CD8-positive, alpha-beta memory T cell (primary cell): ENCODE results near the gene SDCCAG8. TPM values are rescaled to one million over a fixed set of nuclear protein-coding genes. Genes with fewer than 3 reads are reported as not detected.
"Not testable (repeated sequence)": the region's sequence is repeated elsewhere in the genome, so short reads cannot be mapped to it uniquely, and the experiment has no call there.

Experiments used
- CTCF ChIA-PET: fragments of 350-600 bp; sonication (Branson Sonifier 250); formaldehyde crosslinking; loops from one replicate; lab custom pipeline; 2021; ENCODE audit warnings: antibody characterized with exemption; lab: Charles Lee
- POLR2A ChIA-PET: fragments of 350-600 bp; sonication (Branson Sonifier 250); formaldehyde crosslinking; loops from one replicate; lab custom pipeline; 2021; ENCODE audit warnings: antibody characterized with exemption; lab: Charles Lee
- DNase-seq, 5 donors: peaks; one replicate each; pipeline versions ENCODE4 v3.0.0 to v3.0.0-alpha.2; 2020 to 2022; ENCODE audit warnings: mixed read lengths in 1 of 5
- H3K27ac ChIP-seq: one replicate; pipeline ENCODE4 v1.7.0; 2013; ENCODE audit warnings: low read depth, mild to moderate bottlenecking, low read length, moderate library complexity
- H3K27me3 ChIP-seq: 2 replicates; pipeline ENCODE4 v1.7.0; 2013; ENCODE audit warnings: low read length, mild to moderate bottlenecking; ENCODE audit not compliant: insufficient read depth, poor library complexity, severe bottlenecking
- H3K36me3 ChIP-seq: 2 replicates; pipeline ENCODE4 v1.7.0; 2013; ENCODE audit warnings: mild to moderate bottlenecking, low read length, moderate library complexity; ENCODE audit not compliant: insufficient read depth
- H3K4me1 ChIP-seq: 2 replicates; pipeline ENCODE4 v1.7.0; 2013; ENCODE audit warnings: mild to moderate bottlenecking, low read length, moderate library complexity; ENCODE audit not compliant: insufficient read depth
- H3K4me3 ChIP-seq: 2 replicates; pipeline ENCODE4 v1.7.0; 2013; ENCODE audit warnings: mild to moderate bottlenecking, low read length
- H3K9me3 ChIP-seq: 2 replicates; pipeline ENCODE4 v1.7.0; 2013; ENCODE audit warnings: mild to moderate bottlenecking, low read length
- H3K27ac Mint-ChIP-seq, 8 donors: one replicate each; pipeline ENCODE4 v1.8.0; 2020 to 2021; ENCODE audit warnings: mixed read lengths in 8 of 8, mild to moderate bottlenecking in 6 of 8, inconsistent platforms in 3 of 8, moderate library complexity in 3 of 8
- H3K27me3 Mint-ChIP-seq, 2 donors: one replicate each; pipeline ENCODE4 v1.8.0; 2020 to 2021; ENCODE audit warnings: mixed read lengths in 2 of 2, mild to moderate bottlenecking in 1 of 2, moderate library complexity in 1 of 2
- H3K36me3 Mint-ChIP-seq, 3 donors: one replicate each; pipeline ENCODE4 v1.8.0; 2020 to 2021; ENCODE audit warnings: mixed read lengths in 3 of 3, inconsistent platforms in 1 of 3, mild to moderate bottlenecking in 1 of 3
- H3K4me1 Mint-ChIP-seq, 3 donors: one replicate each; pipeline ENCODE4 v1.8.0; 2020 to 2021; ENCODE audit warnings: mixed read lengths in 3 of 3, inconsistent platforms in 1 of 3, mild to moderate bottlenecking in 1 of 3
- H3K4me3 Mint-ChIP-seq, 7 donors: one replicate each; pipeline ENCODE4 v1.8.0; 2020 to 2021; ENCODE audit warnings: mixed read lengths in 7 of 7, mild to moderate bottlenecking in 6 of 7, moderate library complexity in 4 of 7, inconsistent platforms in 2 of 7
- H3K9me3 Mint-ChIP-seq, 5 donors: one replicate each; pipeline ENCODE4 v1.8.0; 2020 to 2022; ENCODE audit warnings: mixed read lengths in 5 of 5, mild to moderate bottlenecking in 3 of 5, moderate library complexity in 2 of 5, inconsistent platforms in 1 of 5
- polyA plus RNA-seq: library from polyadenylated mRNA; unstranded; fragments of 300-500 nt; fragmentation: Illumina TruSeq; gene quantifications from one replicate; pipeline ENCODE4 v1.2.3, GENCODE V29; 2021
- total RNA-seq, 2 experiments: library from RNA; stranded (reverse); gene quantifications; one replicate each; pipeline ENCODE4 v1.2.3, GENCODE V29; 2021

Gene SDCCAG8
- total and polyA plus RNA-seq, 3 experiments from 2014 or later, result 17.8 to 22.3 (median 18.3) TPM

DNA sequence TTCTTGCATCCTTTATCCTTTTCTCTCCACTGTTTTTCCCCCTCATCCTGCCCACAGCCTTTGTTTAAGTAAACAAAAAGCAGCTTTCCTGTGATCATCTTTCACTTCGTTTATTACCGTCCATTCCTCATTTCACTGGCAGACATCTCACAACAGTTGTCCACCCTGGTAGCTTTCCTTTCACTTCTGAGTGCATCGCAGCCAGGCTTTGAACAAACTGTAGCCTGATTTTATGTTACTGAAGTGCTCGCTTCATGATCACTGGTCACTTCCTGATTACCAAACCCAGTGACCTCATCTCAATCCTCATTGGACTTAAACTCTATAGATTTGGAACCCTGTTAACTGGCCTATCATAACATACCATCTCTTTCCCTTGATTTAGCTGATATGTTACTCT is 67.7 kb downstream of the SDCCAG8 start:
- Mint-ChIP-seq H3K4me3 (no peak overlapping the region), H3K4me1 (no peaks in the 10 kb centered on the region), H3K27me3 (no peaks in the 10 kb centered on the region), H3K27ac (peak overlapping the region in 1 of 8 donors; percentile 90), H3K36me3 (peaks cover 0 to 9% (median 6%) of the 10 kb centered on the region in 3 donors), H3K9me3 (no peaks in the 10 kb centered on the region)
- CTCF ChIA-PET, result no interaction called here
- Histone ChIP-seq H3K4me1 (no peaks in the 10 kb centered on the region), H3K4me3 (no peak overlapping the region), H3K27me3 (no peaks in the 10 kb centered on the region), H3K27ac (no peak overlapping the region), H3K36me3 (no peaks in the 10 kb centered on the region), H3K9me3 (no peaks in the 10 kb centered on the region)
- no peak for DNase-seq
- POLR2A ChIA-PET, result no interaction called here

DNA sequence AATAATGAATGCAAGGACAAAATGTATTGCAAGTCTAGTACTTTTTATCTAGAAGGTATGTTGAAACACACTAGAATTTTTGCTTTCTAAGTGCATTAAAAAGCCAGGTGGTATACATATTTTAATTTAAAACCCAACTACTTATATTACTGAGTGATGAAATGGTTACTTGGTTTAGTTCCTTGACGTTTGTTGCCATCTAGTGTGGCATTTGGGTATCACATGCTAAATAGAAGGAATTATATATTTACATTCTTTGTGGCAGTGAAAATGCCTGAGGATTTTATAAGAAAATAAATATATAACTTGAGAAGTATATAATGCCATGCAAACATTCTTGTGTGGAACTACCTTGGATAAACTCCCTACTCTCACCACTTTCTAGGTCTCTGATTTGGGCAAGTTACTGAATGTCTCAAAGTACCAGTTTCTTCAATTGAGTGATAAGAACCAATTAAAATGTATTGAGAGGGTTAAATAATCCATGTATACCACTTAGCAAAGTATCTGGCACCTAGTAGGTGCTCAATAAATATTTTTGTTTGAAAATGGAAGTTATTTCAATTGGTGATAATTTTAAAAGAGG is 69.6 kb downstream of the SDCCAG8 start:
- ChIA-PET POLR2A (no interaction called here), CTCF (no interaction called here)
- Mint-ChIP-seq H3K9me3 (no peaks in the 10 kb centered on the region), H3K36me3 (peaks cover 0 to 3% (median 2%) of the 10 kb centered on the region in 3 donors), H3K27me3 (no peaks in the 10 kb centered on the region), H3K4me3 (no peak overlapping the region), H3K27ac (no peak overlapping the region), H3K4me1 (no peaks in the 10 kb centered on the region)
- no peaks in the 10 kb centered on the region for H3K4me1 ChIP-seq
- no peak overlapping the region for H3K27ac ChIP-seq
- H3K36me3 ChIP-seq, result no peaks in the 10 kb centered on the region
- H3K4me3 ChIP-seq, result no peak overlapping the region
- no peaks in the 10 kb centered on the region for H3K27me3 ChIP-seq
- H3K9me3 ChIP-seq, result no peaks in the 10 kb centered on the region
- peak in 2 of 5 donors; percentile 28 to 29 for DNase-seq

DNA sequence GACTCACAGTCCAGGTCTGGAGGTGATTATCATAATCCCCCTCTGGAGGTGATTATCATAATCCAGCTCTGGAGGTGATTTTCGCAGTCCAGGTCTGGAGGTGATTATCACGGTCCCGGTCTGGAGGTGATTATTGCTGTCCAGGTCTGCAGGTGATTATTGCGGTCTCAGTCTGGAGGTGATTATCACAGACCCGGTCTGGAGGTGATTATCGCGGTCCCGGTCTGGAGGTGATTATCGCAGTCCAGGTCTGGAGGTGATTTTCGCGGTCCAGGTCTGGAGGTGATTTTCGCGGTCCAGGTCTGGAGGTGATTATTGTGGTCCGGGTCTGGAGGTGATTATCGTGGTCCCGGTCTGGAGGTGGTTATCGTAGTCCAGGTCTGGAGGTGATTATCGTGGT is 76.6 kb downstream of the SDCCAG8 start:
- Mint-ChIP-seq H3K9me3 (no peaks in the 10 kb centered on the region), H3K27me3 (no peaks in the 10 kb centered on the region), H3K4me3 (no peak overlapping the region), H3K4me1 (no peaks in the 10 kb centered on the region), H3K36me3 (peaks cover 8 to 51% (median 21%) of the 10 kb centered on the region in 3 donors), H3K27ac (no peak overlapping the region)
- no peak for DNase-seq
- no peak overlapping the region for H3K27ac ChIP-seq
- no peaks in the 10 kb centered on the region for H3K36me3 ChIP-seq
- no peaks in the 10 kb centered on the region for H3K9me3 ChIP-seq
- ChIA-PET CTCF (no interaction called here), POLR2A (no interaction called here)
- no peaks in the 10 kb centered on the region for H3K4me1 ChIP-seq
- no peaks in the 10 kb centered on the region for H3K27me3 ChIP-seq
- H3K4me3 ChIP-seq, result no peak overlapping the region

DNA sequence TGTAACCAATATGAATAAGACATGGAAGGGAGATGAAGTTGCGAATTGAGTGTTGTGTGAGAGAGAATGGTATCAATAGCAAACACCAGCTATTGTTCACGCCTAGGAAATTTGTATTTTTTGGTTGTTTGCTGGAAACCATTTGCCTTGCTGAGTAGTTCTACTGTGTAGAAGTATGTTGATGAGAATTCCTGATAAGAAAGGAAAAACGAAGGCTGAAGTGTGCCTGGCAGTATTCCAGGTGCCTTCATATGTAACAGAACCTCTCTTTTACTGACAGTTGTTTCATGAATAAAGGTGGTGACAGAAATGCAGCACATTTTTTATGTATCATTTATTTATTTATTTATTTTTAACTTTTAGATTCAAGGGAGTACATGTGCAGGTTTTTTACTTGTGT is 79.5 kb downstream of the SDCCAG8 start:
- Histone ChIP-seq H3K27me3 (no peaks in the 10 kb centered on the region), H3K27ac (no peak overlapping the region), H3K4me1 (no peaks in the 10 kb centered on the region), H3K4me3 (no peak overlapping the region), H3K9me3 (no peaks in the 10 kb centered on the region), H3K36me3 (no peaks in the 10 kb centered on the region)
- ChIA-PET POLR2A (no interaction called here), CTCF (interaction anchor here (1.3 to 2.0 kb wide), 2 partner anchors 9 to 417 kb away, joined by 3 to 7 read pairs; no protein-coding TSS in a partner anchor)
- Mint-ChIP-seq H3K36me3 (peaks cover 8 to 53% (median 23%) of the 10 kb centered on the region in 3 donors), H3K4me3 (no peak overlapping the region), H3K9me3 (no peaks in the 10 kb centered on the region), H3K27me3 (no peaks in the 10 kb centered on the region), H3K27ac (no peak overlapping the region), H3K4me1 (no peaks in the 10 kb centered on the region)
- no peak for DNase-seq

DNA sequence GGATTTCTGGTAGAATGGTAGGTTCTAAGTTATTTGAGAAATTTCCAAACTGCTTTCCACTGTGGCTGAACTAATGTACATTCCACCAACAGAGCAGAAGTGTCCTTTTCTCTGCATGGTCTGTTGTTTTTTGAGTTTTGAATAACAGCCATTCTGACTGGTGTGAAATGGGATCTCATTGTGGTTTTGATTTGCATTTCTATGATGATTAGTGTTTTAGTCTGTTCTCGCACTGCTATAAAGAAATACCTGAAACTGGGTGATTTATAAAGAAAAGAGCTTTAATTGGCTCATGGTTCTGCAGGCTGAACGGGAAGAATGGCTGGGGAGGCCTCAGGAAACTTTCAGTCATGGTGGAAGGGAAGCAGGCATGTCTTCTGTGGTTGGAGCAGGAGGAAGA is 80.3 kb downstream of the SDCCAG8 start:
- H3K4me3 ChIP-seq, result no peak overlapping the region
- no peaks in the 10 kb centered on the region for H3K4me1 ChIP-seq
- POLR2A ChIA-PET, result no interaction called here
- Mint-ChIP-seq H3K9me3 (no peaks in the 10 kb centered on the region), H3K4me3 (no peak overlapping the region), H3K36me3 (peaks cover 8 to 48% (median 19%) of the 10 kb centered on the region in 3 donors), H3K27me3 (no peaks in the 10 kb centered on the region), H3K4me1 (no peaks in the 10 kb centered on the region), H3K27ac (peak overlapping the region in 1 of 8 donors; percentile 73)
- DNase-seq, result no peak
- no peak overlapping the region for H3K27ac ChIP-seq
- CTCF ChIA-PET, result interaction anchor here (1.3 kb wide), 1 partner anchor 416 kb away, joined by 3 read pairs; no protein-coding TSS in a partner anchor
- no peaks in the 10 kb centered on the region for H3K36me3 ChIP-seq
- no peaks in the 10 kb centered on the region for H3K9me3 ChIP-seq
- no peaks in the 10 kb centered on the region for H3K27me3 ChIP-seq

DNA sequence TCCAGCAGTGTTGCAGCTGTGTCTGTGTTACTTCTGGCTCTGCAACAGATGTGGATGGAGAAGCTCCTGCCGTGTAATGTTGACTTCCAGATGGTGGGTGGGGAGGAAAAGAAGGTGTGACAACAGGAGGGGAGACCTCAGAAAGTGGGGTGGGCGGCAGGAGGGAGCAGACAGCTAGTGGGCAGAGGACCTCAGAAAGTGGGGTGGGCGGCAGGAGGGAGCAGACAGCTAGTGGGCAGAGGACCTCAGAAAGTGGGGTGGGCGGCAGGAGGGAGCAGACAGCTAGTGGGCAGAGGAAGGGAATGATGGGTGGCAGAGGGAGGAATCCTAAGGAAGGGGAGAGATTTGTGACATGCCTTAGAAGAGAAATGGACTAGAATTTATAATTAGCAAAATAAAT is 83.0 kb downstream of the SDCCAG8 start:
- H3K9me3 ChIP-seq, H3K4me3 ChIP-seq, CTCF ChIA-PET, H3K4me3 Mint-ChIP-seq, H3K9me3 Mint-ChIP-seq, POLR2A ChIA-PET, H3K4me1 Mint-ChIP-seq, H3K27me3 ChIP-seq, DNase-seq, H3K27me3 Mint-ChIP-seq, H3K4me1 ChIP-seq, H3K36me3 ChIP-seq, H3K27ac ChIP-seq: not testable (repeated sequence)
- peak overlapping the region in 1 of 8 donors; percentile 32 for H3K27ac Mint-ChIP-seq
- peaks cover 0 to 29% (median 9%) of the 10 kb centered on the region in 3 donors for H3K36me3 Mint-ChIP-seq

DNA sequence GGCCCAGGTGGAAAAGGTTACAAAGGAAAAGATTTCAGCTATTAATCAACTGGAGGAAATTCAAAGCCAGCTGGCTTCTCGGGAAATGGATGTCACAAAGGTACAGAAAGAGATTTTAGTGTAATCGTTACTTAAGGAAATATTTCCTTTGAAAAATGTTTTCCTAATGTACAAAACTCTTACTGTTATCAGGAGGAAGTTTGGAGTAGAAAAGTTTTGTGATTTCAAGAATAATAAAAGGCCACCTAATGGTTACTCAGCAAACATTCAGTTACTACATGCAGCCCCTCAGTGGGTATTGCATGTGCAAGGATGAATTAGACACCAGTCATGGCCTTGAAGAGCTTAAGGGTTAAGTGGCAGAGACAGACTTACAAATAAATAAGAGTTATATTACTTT is 85.2 kb downstream of the SDCCAG8 start:
- H3K4me1 ChIP-seq, result no peaks in the 10 kb centered on the region
- Mint-ChIP-seq H3K36me3 (peaks cover 0 to 15% (median 5%) of the 10 kb centered on the region in 3 donors), H3K27ac (peak overlapping the region in 1 of 8 donors; percentile 13), H3K27me3 (no peaks in the 10 kb centered on the region), H3K4me1 (peaks cover 0 to 6% (median 0%) of the 10 kb centered on the region in 3 donors), H3K9me3 (no peaks in the 10 kb centered on the region), H3K4me3 (no peak overlapping the region)
- H3K9me3 ChIP-seq, result no peaks in the 10 kb centered on the region
- DNase-seq, result no peak
- ChIA-PET CTCF (interaction anchor here (1.6 kb wide), 1 partner anchor 958 kb away, joined by 3 read pairs; no protein-coding TSS in a partner anchor), POLR2A (no interaction called here)
- no peaks in the 10 kb centered on the region for H3K36me3 ChIP-seq
- H3K27ac ChIP-seq, result no peak overlapping the region
- no peak overlapping the region for H3K4me3 ChIP-seq
- H3K27me3 ChIP-seq, result no peaks in the 10 kb centered on the region

DNA sequence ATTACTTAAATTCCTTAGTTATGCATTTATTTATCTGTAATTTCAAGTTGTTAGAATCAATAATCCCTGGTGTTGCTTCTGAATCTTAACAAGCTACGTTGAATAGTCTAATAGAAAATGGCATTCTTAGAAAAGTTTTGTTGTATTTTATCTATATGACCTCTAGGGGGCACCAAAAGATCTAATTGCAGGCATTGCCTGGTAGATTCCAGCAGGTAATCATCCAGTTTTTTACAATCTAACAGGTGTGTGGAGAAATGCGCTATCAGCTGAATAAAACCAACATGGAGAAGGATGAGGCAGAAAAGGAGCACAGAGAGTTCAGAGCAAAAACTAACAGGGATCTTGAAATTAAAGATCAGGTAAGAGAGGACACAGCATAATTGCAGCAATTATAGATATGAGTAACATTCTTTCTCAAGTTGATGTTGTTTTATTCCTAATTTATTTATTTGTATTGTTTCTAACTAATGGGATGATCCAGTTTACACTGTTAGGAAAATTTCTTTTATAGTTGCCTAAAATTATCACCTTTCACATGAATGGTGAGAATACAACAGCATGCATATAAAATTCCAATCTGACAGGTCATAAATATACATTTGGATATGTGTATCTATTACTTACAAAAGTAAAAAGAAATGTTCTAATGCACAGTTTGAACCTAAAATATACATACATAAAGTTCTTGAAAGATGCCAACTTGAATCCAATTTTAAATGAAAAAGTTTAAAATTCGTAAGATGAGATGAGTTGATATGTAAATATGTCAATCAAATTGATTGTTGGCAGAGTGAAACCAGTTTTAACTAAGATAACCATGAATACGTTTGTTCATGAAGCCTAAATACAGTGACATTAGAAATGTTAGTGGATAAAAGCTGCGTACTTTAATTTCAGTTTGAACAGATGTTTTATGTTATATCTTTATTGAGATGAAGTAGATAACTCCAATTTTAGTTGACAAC is 88.4 kb downstream of the SDCCAG8 start:
- CTCF ChIA-PET, result interaction anchor here (0.8 to 2.3 kb wide), 12 partner anchors 9 to 956 kb away, joined by 3 to 15 read pairs (median 4); no protein-coding TSS in a partner anchor
- Mint-ChIP-seq H3K27me3 (no peaks in the 10 kb centered on the region), H3K4me1 (peaks cover 0 to 6% (median 0%) of the 10 kb centered on the region in 3 donors), H3K36me3 (peaks cover 5 to 26% (median 6%) of the 10 kb centered on the region in 3 donors), H3K4me3 (no peak overlapping the region), H3K9me3 (no peaks in the 10 kb centered on the region), H3K27ac (peak overlapping the region in 1 of 8 donors; percentile 25)
- peak in 2 of 5 donors; percentile 35 to 38 for DNase-seq
- no peaks in the 10 kb centered on the region for H3K4me1 ChIP-seq
- H3K9me3 ChIP-seq, result no peaks in the 10 kb centered on the region
- H3K27ac ChIP-seq, result no peak overlapping the region
- no peaks in the 10 kb centered on the region for H3K36me3 ChIP-seq
- no peak overlapping the region for H3K4me3 ChIP-seq
- H3K27me3 ChIP-seq, result no peaks in the 10 kb centered on the region
- POLR2A ChIA-PET, result no interaction called here
